ENCODE data around the gene SRRD. TPM values are rescaled to one million over a fixed set of nuclear protein-coding genes. Genes with fewer than 3 reads are reported as not detected.

SRRD gene
- total and polyA plus RNA-seq, 12 donors: 10.3 to 261 (median 17.1) TPM

- Histone ChIP-seq H3K4me1 (replicated peaks in 1 of 2) (peaks cover 13 to 53% of the 10 kb centered on the region in 2 donors), H3K27ac (peak overlapping the region in 1 of 5 donors; percentile 7), H3K4me3 (no peak overlapping the region), H3K27me3 (no peaks in the 10 kb centered on the region), H3K9me3 (replicated peaks in 1 of 3) (no peaks in the 10 kb centered on the region), H3K36me3 (replicated peaks in 1 of 2) (peaks cover 0 to 21% of the 10 kb centered on the region in 2 donors)
- intact Hi-C loops (cut with DNase I): no loop called here
- TF ChIP-seq, protein P1, sequence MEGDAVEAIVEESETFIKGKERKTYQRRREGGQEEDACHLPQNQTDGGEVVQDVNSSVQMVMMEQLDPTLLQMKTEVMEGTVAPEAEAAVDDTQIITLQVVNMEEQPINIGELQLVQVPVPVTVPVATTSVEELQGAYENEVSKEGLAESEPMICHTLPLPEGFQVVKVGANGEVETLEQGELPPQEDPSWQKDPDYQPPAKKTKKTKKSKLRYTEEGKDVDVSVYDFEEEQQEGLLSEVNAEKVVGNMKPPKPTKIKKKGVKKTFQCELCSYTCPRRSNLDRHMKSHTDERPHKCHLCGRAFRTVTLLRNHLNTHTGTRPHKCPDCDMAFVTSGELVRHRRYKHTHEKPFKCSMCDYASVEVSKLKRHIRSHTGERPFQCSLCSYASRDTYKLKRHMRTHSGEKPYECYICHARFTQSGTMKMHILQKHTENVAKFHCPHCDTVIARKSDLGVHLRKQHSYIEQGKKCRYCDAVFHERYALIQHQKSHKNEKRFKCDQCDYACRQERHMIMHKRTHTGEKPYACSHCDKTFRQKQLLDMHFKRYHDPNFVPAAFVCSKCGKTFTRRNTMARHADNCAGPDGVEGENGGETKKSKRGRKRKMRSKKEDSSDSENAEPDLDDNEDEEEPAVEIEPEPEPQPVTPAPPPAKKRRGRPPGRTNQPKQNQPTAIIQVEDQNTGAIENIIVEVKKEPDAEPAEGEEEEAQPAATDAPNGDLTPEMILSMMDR (IDR thresholded peaks at IDR 0.05): no peak
- TF ChIP-seq POLR2A (IDR thresholded peaks at IDR 0.05): no peak
- WGBS, 4 donors: 58 to 69% (median 68%) methylated on average over 6 of the region's 6 CpGs
- no peak for DNase-seq
These were observed 2.5 kb upstream of the SRRD start for GRCh38 chr22:26481112-26481693.

GRCh38 chr22:26481694-26482093, 2.0 kb upstream of the SRRD start:
- Histone ChIP-seq H3K9me3 (replicated peaks in 1 of 3) (no peaks in the 10 kb centered on the region), H3K36me3 (replicated peaks in 1 of 2) (peaks cover 0 to 17% of the 10 kb centered on the region in 2 donors), H3K4me3 (no peak overlapping the region), H3K27me3 (no peaks in the 10 kb centered on the region), H3K4me1 (replicated peaks in 1 of 2) (peaks cover 13 to 53% of the 10 kb centered on the region in 2 donors), H3K27ac (peak overlapping the region in 1 of 5 donors; percentile 18)
- DNase-seq: no peak
- no peak for TF ChIP-seq POLR2A (IDR thresholded peaks at IDR 0.05)
- WGBS, 4 donors: 61 to 77% (median 68%) methylated on average over 4 of the region's 4 CpGs
- intact Hi-C loops (cut with DNase I): no loop called here

DNA sequence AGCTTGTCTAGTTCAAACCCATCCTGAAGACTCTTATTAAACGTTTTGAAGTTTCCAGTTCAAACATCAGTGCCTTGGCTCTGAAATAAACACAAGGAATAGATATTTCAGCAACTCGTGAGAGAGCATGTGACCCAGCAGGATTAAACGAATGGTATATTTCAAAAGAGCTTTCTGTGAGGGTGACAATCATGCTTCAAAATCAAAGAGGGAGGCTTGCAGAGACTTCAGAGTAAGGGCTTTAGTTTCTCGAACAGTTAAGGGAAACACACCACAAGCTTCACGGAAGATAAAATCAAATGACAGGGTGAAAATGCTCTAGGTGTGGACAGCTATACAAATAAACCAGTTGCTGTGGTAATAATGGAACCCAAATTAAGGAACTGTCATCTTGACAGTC, 1.5 kb upstream of the SRRD start:
- peak overlapping the region in 1 of 5 donors; percentile 18 for H3K27ac ChIP-seq
- H3K4me1 ChIP-seq (replicated peaks in 1 of 2): peaks cover 13 to 53% of the 10 kb centered on the region in 2 donors
- 52 to 60% (median 60%) methylated on average over 5 of the region's 5 CpGs for WGBS, 4 donors

DNA sequence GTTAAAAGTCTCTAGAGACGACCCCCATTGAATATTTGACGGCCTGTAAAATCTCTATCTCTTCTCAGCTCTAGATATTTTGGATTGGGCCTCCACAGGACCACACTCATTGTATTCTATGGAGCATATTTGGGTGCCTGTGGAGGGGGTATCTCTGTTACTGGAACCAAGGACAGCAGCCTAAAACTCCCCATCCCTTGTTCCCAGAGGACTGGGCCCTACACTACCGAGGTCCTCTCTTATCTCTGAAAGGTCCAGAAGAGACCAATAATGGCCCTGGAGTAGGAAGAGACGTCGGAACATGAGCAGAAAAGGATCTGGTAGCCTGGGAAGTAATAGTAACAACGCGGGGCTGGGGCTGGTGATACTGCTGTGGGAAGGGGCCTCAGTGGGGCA, 636 bp upstream of the SRRD start:
- no peaks in the 10 kb centered on the region for H3K27me3 ChIP-seq
- H3K27ac ChIP-seq: peak overlapping the region; percentile 53 to 92 (median 89)
- 10 to 14% (median 11%) methylated on average over 7 of the region's 7 CpGs for WGBS, 4 donors
- H3K36me3 ChIP-seq (replicated peaks in 1 of 2): peaks cover 0 to 10% of the 10 kb centered on the region in 2 donors
- intact Hi-C loops (cut with DNase I): no loop called here
- H3K9me3 ChIP-seq (replicated peaks in 1 of 3): no peaks in the 10 kb centered on the region
- H3K4me3 ChIP-seq: peak overlapping the region; percentile 54 to 94 (median 71)
- H3K4me1 ChIP-seq (replicated peaks in 1 of 2): peaks cover 13 to 53% of the 10 kb centered on the region in 2 donors
- TF ChIP-seq, protein P1 (IDR thresholded peaks at IDR 0.05): no peak
- TF ChIP-seq POLR2A (IDR thresholded peaks at IDR 0.05): no peak
- DNase-seq: no peak

More for the DNA sequence above, 1.5 kb upstream of the SRRD start:
- no peak for DNase-seq
- Histone ChIP-seq H3K27me3 (no peaks in the 10 kb centered on the region), H3K4me3 (no peak overlapping the region), H3K36me3 (replicated peaks in 1 of 2) (peaks cover 0 to 12% of the 10 kb centered on the region in 2 donors), H3K9me3 (replicated peaks in 1 of 3) (no peaks in the 10 kb centered on the region)
- intact Hi-C loops (cut with DNase I): no loop called here
- no peak for TF ChIP-seq POLR2A (IDR thresholded peaks at IDR 0.05)
- TF ChIP-seq, protein P1 (IDR thresholded peaks at IDR 0.05): no peak

GRCh38 chr22:26484360-26484706, 656 bp downstream of the SRRD start:
- Histone ChIP-seq H3K27ac (peak overlapping the region; percentile 56 to 92 (median 89)), H3K4me1 (replicated peaks in 1 of 2) (peaks cover 13 to 53% of the 10 kb centered on the region in 2 donors)

More at GRCh38 chr22:26484360-26484706, 656 bp downstream of the SRRD start:
- Histone ChIP-seq H3K27me3 (no peaks in the 10 kb centered on the region), H3K36me3 (replicated peaks in 1 of 2) (peaks cover 0 to 19% of the 10 kb centered on the region in 2 donors), H3K4me3 (peak overlapping the region; percentile 54 to 94 (median 71)), H3K9me3 (replicated peaks in 1 of 3) (no peaks in the 10 kb centered on the region)
- no peak for DNase-seq
- no peak for TF ChIP-seq POLR2A (IDR thresholded peaks at IDR 0.05)
- TF ChIP-seq, protein P1 (IDR thresholded peaks at IDR 0.05): no peak
- intact Hi-C loops (cut with DNase I): no loop called here
- 11 to 14% (median 12%) methylated on average over 6 of the region's 6 CpGs for WGBS, 4 donors

Measured in adrenal gland (tissue), 12 donors.